ENCODE results near the gene KCNG2.
"Not testable (repeated sequence)": the region's sequence is repeated elsewhere in the genome, so short reads cannot be mapped to it uniquely, and the experiment has no call there.

The KCNG2 gene

DNA sequence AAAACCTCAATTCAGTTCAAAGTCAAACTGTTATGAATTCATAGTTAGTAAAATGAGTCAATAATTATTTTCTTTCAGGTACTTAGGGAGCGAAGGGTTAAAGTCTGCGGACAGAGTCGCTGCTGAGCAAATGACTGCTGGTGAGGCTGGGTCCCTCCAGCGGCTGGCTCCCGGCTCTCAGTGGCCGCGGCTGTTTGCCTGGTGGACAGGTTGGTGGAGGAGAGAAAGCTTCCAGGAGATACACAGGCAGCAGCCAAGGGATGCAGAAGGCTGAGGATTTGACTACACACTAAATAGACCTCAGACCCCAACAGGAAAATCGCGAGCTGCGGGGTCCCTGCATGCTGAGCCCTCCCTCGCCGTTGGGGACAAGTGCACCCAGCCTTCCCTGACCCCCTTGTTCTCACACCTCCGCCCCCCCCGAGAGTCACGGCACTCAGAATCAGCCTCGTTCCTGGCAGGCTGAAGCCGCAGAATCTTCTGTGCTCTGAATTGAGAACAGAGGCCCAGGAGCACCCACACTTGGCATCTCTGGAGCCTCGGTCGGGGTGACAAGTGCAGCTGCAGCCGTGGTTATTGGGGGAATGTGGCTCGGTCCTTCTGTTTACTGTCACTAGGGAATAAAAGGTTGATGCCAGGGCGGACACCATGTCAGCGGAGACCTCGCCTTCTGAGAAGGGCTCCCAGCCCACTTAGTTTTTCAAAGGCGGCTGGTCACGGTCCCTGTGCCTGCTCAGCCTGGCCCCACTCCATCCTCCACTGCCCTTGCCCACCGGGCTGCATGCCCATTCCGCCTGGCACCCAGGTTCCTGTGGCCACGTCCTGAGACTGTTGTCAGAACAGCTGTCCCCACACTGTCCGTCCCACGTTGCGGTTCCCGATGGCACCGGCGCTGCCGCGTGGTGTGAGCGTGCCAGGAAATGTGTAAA, 79.7 kb downstream of the KCNG2 start:
- H3K9me3 ChIP-seq (ENCODE audit: control insufficient read depth, low read length) = no peaks in the 10 kb centered on the region
- no peak overlapping the region for H3K4me3 ChIP-seq (ENCODE audit: insufficient read depth, low read depth, low read length)
- H3K36me3 ChIP-seq (ENCODE audit: control insufficient read depth, insufficient read depth, low read length) = no peaks in the 10 kb centered on the region
- WGBS, 2 experiments = 71 to 75% methylated on average over 38 of the region's 38 CpGs
- no peaks in the 10 kb centered on the region for H3K27me3 ChIP-seq (ENCODE audit: control insufficient read depth, insufficient read depth, low read length, poor library complexity, severe bottlenecking)
- no peaks in the 10 kb centered on the region for H3K4me1 ChIP-seq (ENCODE audit: control insufficient read depth, insufficient read depth, low read length)
- no peak overlapping the region for H3K27ac ChIP-seq (ENCODE audit: insufficient read depth, low read depth, low read length, poor library complexity, severe bottlenecking)

DNA sequence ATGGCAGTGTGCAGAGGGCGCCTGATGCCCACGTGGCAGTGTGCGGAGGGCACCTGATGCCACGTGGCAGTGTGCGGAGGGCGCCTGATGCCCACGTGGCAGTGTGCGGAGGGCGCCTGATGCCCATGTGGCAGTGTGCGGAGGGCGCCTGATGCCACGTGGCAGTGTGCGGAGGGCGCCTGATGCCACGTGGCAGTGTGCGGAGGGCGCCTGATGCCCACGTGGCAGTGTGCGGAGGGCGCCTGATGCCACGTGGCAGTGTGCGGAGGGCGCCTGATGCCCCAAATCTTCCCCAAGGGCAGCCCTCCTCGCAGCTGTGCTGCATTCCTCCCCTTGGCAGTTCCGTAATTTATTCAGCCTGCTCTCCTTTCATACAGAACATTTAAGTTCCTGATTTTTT, 80.5 kb downstream of the KCNG2 start:
- H3K4me1 ChIP-seq (ENCODE audit: control insufficient read depth, insufficient read depth, low read length); H3K9me3 ChIP-seq (ENCODE audit: control insufficient read depth, low read length); H3K27me3 ChIP-seq (ENCODE audit: control insufficient read depth, insufficient read depth, low read length, poor library complexity, severe bottlenecking); H3K27ac ChIP-seq (ENCODE audit: insufficient read depth, low read depth, low read length, poor library complexity, severe bottlenecking); H3K4me3 ChIP-seq (ENCODE audit: insufficient read depth, low read depth, low read length); H3K36me3 ChIP-seq (ENCODE audit: control insufficient read depth, insufficient read depth, low read length): not testable (repeated sequence)
- WGBS, 2 experiments = 95 to 97% methylated on average over 25 of the region's 25 CpGs

DNA sequence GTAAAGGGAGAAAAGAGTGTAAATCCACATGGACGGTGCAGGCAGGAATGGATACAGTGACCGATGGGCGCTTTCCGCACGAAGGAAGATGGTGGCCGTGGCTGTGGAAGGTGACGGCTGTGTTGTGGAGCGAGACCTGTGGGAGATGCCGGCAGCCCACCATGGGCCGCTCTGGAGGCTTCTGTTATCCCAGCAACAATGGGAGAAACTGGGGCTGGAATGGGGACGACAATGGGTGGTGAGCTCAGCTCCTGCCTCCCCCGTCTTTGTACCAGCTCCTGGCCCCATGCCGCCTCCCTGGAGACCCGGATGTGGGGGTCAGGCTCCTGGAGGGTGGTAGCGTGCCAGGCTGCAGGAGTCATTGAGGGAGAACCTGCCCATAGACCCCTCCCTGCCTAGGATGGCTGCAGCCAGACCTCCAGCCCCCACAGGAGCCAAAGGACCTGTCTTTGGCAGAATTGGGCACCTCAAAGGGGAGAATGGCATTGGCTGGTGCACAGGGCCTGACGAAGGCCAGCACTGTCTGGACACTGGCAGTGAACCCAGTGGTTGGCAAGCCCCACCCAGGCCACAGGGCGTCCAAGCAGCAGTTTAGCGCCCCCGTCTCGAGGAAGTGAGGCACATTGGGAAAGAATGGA, 81.1 kb downstream of the KCNG2 start:
- 87 to 88% methylated on average over 20 of the region's 20 CpGs for WGBS, 2 experiments
- no peaks in the 10 kb centered on the region for H3K36me3 ChIP-seq (ENCODE audit: control insufficient read depth, insufficient read depth, low read length)
- H3K9me3 ChIP-seq (ENCODE audit: control insufficient read depth, low read length) = no peaks in the 10 kb centered on the region
- no peaks in the 10 kb centered on the region for H3K27me3 ChIP-seq (ENCODE audit: control insufficient read depth, insufficient read depth, low read length, poor library complexity, severe bottlenecking)
- no peaks in the 10 kb centered on the region for H3K4me1 ChIP-seq (ENCODE audit: control insufficient read depth, insufficient read depth, low read length)
- no peak overlapping the region for H3K4me3 ChIP-seq (ENCODE audit: insufficient read depth, low read depth, low read length)
- no peak overlapping the region for H3K27ac ChIP-seq (ENCODE audit: insufficient read depth, low read depth, low read length, poor library complexity, severe bottlenecking)

DNA sequence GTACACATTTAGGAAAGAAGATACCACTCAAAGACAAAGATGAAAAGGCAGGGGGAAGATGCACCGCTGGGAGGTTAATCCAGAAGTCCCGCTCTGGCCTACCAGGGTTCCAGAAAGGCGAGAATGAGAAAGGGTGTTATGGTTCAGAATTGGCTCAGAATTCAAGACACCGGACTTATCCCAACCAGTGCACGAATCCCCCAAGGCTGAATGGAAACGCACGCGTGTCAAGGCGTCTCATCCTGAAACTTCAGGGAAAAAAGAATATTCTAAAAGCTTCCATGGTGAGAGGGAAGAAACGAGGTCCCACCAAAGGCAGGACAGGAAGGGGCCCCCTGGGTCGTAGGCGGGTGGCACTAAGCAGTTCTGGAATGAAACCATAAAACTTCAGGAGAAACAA, 81.8 kb downstream of the KCNG2 start:
- H3K27me3 ChIP-seq (ENCODE audit: control insufficient read depth, insufficient read depth, low read length, poor library complexity, severe bottlenecking) = no peaks in the 10 kb centered on the region
- no peaks in the 10 kb centered on the region for H3K4me1 ChIP-seq (ENCODE audit: control insufficient read depth, insufficient read depth, low read length)
- no peak overlapping the region for H3K4me3 ChIP-seq (ENCODE audit: insufficient read depth, low read depth, low read length)
- H3K27ac ChIP-seq (ENCODE audit: insufficient read depth, low read depth, low read length, poor library complexity, severe bottlenecking) = no peak overlapping the region
- no peaks in the 10 kb centered on the region for H3K36me3 ChIP-seq (ENCODE audit: control insufficient read depth, insufficient read depth, low read length)
- 96 to 97% methylated on average over 12 of the region's 12 CpGs for WGBS, 2 experiments
- H3K9me3 ChIP-seq (ENCODE audit: control insufficient read depth, low read length) = no peaks in the 10 kb centered on the region

- Histone ChIP-seq H3K4me3 (ENCODE audit: insufficient read depth, low read depth, low read length) (no peak overlapping the region), H3K27ac (ENCODE audit: insufficient read depth, low read depth, low read length, poor library complexity, severe bottlenecking) (no peak overlapping the region), H3K36me3 (ENCODE audit: control insufficient read depth, insufficient read depth, low read length) (no peaks in the 10 kb centered on the region), H3K9me3 (ENCODE audit: control insufficient read depth, low read length) (no peaks in the 10 kb centered on the region), H3K27me3 (ENCODE audit: control insufficient read depth, insufficient read depth, low read length, poor library complexity, severe bottlenecking) (no peaks in the 10 kb centered on the region), H3K4me1 (ENCODE audit: control insufficient read depth, insufficient read depth, low read length) (no peaks in the 10 kb centered on the region)
- WGBS, 2 experiments = 94 to 96% methylated on average over 11 of the region's 11 CpGs
These were observed 84.0 kb downstream of the KCNG2 start for GRCh38 chr18:79881695-79882094.

- 95% methylated on average over 68 of the region's 68 CpGs for whole genome bisulfite sequencing, 2 experiments
- Histone ChIP-seq H3K36me3 (ENCODE audit: control insufficient read depth, insufficient read depth, low read length) (no peaks in the 10 kb centered on the region), H3K27me3 (ENCODE audit: control insufficient read depth, insufficient read depth, low read length, poor library complexity, severe bottlenecking) (no peaks in the 10 kb centered on the region), H3K4me3 (ENCODE audit: insufficient read depth, low read depth, low read length) (no peak overlapping the region), H3K9me3 (ENCODE audit: control insufficient read depth, low read length) (no peaks in the 10 kb centered on the region), H3K27ac (ENCODE audit: insufficient read depth, low read depth, low read length, poor library complexity, severe bottlenecking) (no peak overlapping the region), H3K4me1 (ENCODE audit: control insufficient read depth, insufficient read depth, low read length) (no peaks in the 10 kb centered on the region)
These were observed 84.9 kb downstream of the KCNG2 start for GRCh38 chr18:79882522-79883241.

DNA sequence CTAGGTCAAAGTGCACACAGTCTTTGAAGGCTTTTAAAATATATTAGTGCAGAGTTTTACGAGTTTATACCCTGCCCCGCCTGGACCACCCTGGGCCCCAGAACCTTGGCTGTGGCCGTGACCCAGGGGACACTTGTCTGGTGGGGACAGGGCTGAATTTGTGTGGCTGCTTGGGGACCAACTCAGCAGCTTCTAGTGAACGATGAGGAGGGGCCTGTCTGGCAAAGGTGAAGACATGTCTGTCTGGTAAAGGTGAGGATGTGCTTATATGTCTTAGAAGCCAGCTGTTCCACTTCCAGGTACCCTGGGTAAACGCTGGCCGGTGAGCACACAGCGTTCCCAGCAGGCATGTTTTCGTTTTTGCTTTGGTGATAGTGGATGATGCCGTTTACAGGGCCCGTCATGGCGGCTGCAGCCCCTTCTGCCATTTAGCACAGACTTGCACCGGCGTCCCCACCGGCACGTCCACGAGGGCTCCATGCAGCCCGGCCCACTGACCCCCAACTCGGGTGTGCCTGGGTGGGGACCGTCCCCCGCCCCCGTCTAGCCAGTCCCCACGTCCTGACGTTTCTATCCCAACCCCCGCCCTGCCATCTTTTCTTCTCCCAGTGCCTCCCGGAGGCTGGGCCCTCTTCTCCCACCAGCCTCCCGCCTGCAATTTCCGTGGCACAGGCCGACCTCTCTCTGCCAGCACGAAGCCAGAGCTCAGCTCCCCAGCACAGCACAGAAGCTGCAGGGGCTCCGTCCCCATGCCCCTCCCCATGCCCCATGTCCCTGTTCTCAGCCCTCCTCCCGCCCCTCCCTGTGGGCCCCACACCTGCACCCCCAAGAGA, 85.9 kb downstream of the KCNG2 start:
- no peak overlapping the region for H3K27ac ChIP-seq (ENCODE audit: insufficient read depth, low read depth, low read length, poor library complexity, severe bottlenecking)
- H3K27me3 ChIP-seq (ENCODE audit: control insufficient read depth, insufficient read depth, low read length, poor library complexity, severe bottlenecking) = no peaks in the 10 kb centered on the region
- H3K4me1 ChIP-seq (ENCODE audit: control insufficient read depth, insufficient read depth, low read length) = no peaks in the 10 kb centered on the region
- H3K4me3 ChIP-seq (ENCODE audit: insufficient read depth, low read depth, low read length) = no peak overlapping the region
- no peaks in the 10 kb centered on the region for H3K9me3 ChIP-seq (ENCODE audit: control insufficient read depth, low read length)
- 93 to 94% methylated on average over 31 of the region's 31 CpGs for WGBS, 2 experiments
- H3K36me3 ChIP-seq (ENCODE audit: control insufficient read depth, insufficient read depth, low read length) = no peaks in the 10 kb centered on the region

GRCh38 chr18:79884294-79884962, 86.7 kb downstream of the KCNG2 start:
- 91 to 92% methylated on average over 29 of the region's 29 CpGs for WGBS, 2 experiments

GRCh38 chr18:79884963-79885728, 87.4 kb downstream of the KCNG2 start:
- no peaks in the 10 kb centered on the region for H3K36me3 ChIP-seq (ENCODE audit: control insufficient read depth, insufficient read depth, low read length)
- H3K27ac ChIP-seq (ENCODE audit: insufficient read depth, low read depth, low read length, poor library complexity, severe bottlenecking) = no peak overlapping the region
- H3K27me3 ChIP-seq (ENCODE audit: control insufficient read depth, insufficient read depth, low read length, poor library complexity, severe bottlenecking) = no peaks in the 10 kb centered on the region
- 91 to 92% methylated on average over 25 of the region's 25 CpGs for WGBS, 2 experiments
- H3K4me3 ChIP-seq (ENCODE audit: insufficient read depth, low read depth, low read length) = no peak overlapping the region
- no peaks in the 10 kb centered on the region for H3K4me1 ChIP-seq (ENCODE audit: control insufficient read depth, insufficient read depth, low read length)
- no peaks in the 10 kb centered on the region for H3K9me3 ChIP-seq (ENCODE audit: control insufficient read depth, low read length)

More at GRCh38 chr18:79884294-79884962, 86.7 kb downstream of the KCNG2 start:
- Histone ChIP-seq H3K36me3 (ENCODE audit: control insufficient read depth, insufficient read depth, low read length) (no peaks in the 10 kb centered on the region), H3K4me3 (ENCODE audit: insufficient read depth, low read depth, low read length) (no peak overlapping the region), H3K27ac (ENCODE audit: insufficient read depth, low read depth, low read length, poor library complexity, severe bottlenecking) (no peak overlapping the region), H3K9me3 (ENCODE audit: control insufficient read depth, low read length) (no peaks in the 10 kb centered on the region), H3K4me1 (ENCODE audit: control insufficient read depth, insufficient read depth, low read length) (no peaks in the 10 kb centered on the region), H3K27me3 (ENCODE audit: control insufficient read depth, insufficient read depth, low read length, poor library complexity, severe bottlenecking) (no peaks in the 10 kb centered on the region)

Measured in ectodermal cell (in vitro differentiated cells).